ENCODE data around the gene CTDNEP1. TPM values are rescaled to one million over a fixed set of nuclear protein-coding genes. Genes with fewer than 3 reads are reported as not detected.

The CTDNEP1 gene
- polyA plus RNA-seq, 1 of the 3 experiments (the other 2 are of a cell fraction) = 111 TPM

GRCh38 chr17:7234083-7234951 is 17.2 kb downstream of the CTDNEP1 start, which contains the start of gene DVL2:
DVL2 (minus strand) TSS chr17:7234517; CDS start chr17:7234262, 255 bp downstream.
- POLR2A ChIA-PET = interaction anchor here (0.7 to 1.7 kb wide), 8 partner anchors 8 to 95 kb away, joined by 3 to 27 read pairs (median 4); partner anchors contain the start of genes ACADVL, DLG4, GABARAP and NEURL4
- CTCF ChIA-PET = interaction anchor here (0.6 to 6.5 kb wide), 8 partner anchors 12 to 112 kb away, joined by 3 to 44 read pairs (median 4); partner anchors contain the start of genes ACADVL, CTDNEP1 and DLG4
- no peaks in the 10 kb centered on the region for H3K27me3 ChIP-seq (ENCODE audit: insufficient read depth)
- peaks cover 32 to 42% of the 10 kb centered on the region in 2 experiments for H3K36me3 ChIP-seq (replicated peaks in 1 of 2; ENCODE audit: control insufficient read depth in 1 of 2, insufficient read depth in 2 of 2, low read length in 1 of 2)
- H3K9me3 ChIP-seq = no peaks in the 10 kb centered on the region
- H3K27ac ChIP-seq (ENCODE audit: low read depth in 2 of 2, low read length in 1 of 2) = peak within 1 kb of the TSS; percentile 82 to 94
- peak; percentile 97 for DNase-seq
- peak within 1 kb of the TSS; percentile 89 for H3K9ac ChIP-seq
- H3K79me2 ChIP-seq (ENCODE audit: insufficient read depth) = peaks cover 90% of the 10 kb centered on the region
- peaks cover 34% of the 10 kb centered on the region for H3F3A ChIP-seq (replicated peaks; ENCODE audit: insufficient read depth)
- H3K4me3 ChIP-seq (ENCODE audit: low read depth in 2 of 2, low read length in 1 of 2) = peak within 1 kb of the TSS; percentile 86 to 89
- peaks cover 31 to 34% of the 10 kb centered on the region in 2 experiments for H3K4me1 ChIP-seq (ENCODE audit: control insufficient read depth in 1 of 2, insufficient read depth in 2 of 2, low read depth in 1 of 2, low read length in 1 of 2)
- WGBS (ENCODE audit: low lambda C conversion rate) = 3% methylated on average over 42 of the region's 72 CpGs
- H4K20me1 ChIP-seq (ENCODE audit: insufficient read depth) = peaks cover 36% of the 10 kb centered on the region
- peak within 1 kb of the TSS; percentile 81 for H3K4me2 ChIP-seq
- peak within 1 kb of the TSS; percentile 35; the same call in 1 of the 2 replicates for H2AFZ ChIP-seq (ENCODE audit: low read depth)
- H3K9me2 ChIP-seq = no peaks in the 10 kb centered on the region
- TF ChIP-seq, protein P1, sequence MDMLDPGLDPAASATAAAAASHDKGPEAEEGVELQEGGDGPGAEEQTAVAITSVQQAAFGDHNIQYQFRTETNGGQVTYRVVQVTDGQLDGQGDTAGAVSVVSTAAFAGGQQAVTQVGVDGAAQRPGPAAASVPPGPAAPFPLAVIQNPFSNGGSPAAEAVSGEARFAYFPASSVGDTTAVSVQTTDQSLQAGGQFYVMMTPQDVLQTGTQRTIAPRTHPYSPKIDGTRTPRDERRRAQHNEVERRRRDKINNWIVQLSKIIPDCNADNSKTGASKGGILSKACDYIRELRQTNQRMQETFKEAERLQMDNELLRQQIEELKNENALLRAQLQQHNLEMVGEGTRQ (IDR thresholded peaks at IDR 0.05; ENCODE audit: borderline replicate concordance, low read depth, low read length) = peak; percentile 100
- peak; percentile 58; the same call in 1 of the 2 replicates for TF ChIP-seq TEAD4 (IDR thresholded peaks at IDR 0.05; ENCODE audit: borderline replicate concordance, insufficient read depth)
- TF ChIP-seq, protein P2, sequence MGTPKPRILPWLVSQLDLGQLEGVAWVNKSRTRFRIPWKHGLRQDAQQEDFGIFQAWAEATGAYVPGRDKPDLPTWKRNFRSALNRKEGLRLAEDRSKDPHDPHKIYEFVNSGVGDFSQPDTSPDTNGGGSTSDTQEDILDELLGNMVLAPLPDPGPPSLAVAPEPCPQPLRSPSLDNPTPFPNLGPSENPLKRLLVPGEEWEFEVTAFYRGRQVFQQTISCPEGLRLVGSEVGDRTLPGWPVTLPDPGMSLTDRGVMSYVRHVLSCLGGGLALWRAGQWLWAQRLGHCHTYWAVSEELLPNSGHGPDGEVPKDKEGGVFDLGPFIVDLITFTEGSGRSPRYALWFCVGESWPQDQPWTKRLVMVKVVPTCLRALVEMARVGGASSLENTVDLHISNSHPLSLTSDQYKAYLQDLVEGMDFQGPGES (IDR thresholded peaks at IDR 0.05; ENCODE audit: low read depth, low read length) = no peak
- TF ChIP-seq FOSL2 (IDR thresholded peaks at IDR 0.05; ENCODE audit: borderline replicate concordance, low read depth) = peak; percentile 30; the same call in 1 of the 2 replicates
- TF ChIP-seq NFIC (IDR thresholded peaks at IDR 0.05; ENCODE audit: borderline replicate concordance) = no peak; the same call in 1 of the 2 replicates
- TF ChIP-seq, protein P3, sequence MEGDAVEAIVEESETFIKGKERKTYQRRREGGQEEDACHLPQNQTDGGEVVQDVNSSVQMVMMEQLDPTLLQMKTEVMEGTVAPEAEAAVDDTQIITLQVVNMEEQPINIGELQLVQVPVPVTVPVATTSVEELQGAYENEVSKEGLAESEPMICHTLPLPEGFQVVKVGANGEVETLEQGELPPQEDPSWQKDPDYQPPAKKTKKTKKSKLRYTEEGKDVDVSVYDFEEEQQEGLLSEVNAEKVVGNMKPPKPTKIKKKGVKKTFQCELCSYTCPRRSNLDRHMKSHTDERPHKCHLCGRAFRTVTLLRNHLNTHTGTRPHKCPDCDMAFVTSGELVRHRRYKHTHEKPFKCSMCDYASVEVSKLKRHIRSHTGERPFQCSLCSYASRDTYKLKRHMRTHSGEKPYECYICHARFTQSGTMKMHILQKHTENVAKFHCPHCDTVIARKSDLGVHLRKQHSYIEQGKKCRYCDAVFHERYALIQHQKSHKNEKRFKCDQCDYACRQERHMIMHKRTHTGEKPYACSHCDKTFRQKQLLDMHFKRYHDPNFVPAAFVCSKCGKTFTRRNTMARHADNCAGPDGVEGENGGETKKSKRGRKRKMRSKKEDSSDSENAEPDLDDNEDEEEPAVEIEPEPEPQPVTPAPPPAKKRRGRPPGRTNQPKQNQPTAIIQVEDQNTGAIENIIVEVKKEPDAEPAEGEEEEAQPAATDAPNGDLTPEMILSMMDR (IDR thresholded peaks at IDR 0.05) = no peak
- no peak for TF ChIP-seq EZH2phosphoT487 (IDR thresholded peaks at IDR 0.05; ENCODE audit: borderline replicate concordance, low read depth)
- TF ChIP-seq GABPA (IDR thresholded peaks at IDR 0.05; ENCODE audit: low read depth) = no peak
- TF ChIP-seq CHD2 (IDR thresholded peaks at IDR 0.05; ENCODE audit: low read length, partially characterized antibody) = peak; percentile 96
- peak; percentile 86 for TF ChIP-seq MXI1 (IDR thresholded peaks at IDR 0.05; ENCODE audit: low read depth, low read length)
- peak; percentile 72 for TF ChIP-seq SIN3A (IDR thresholded peaks at IDR 0.05; ENCODE audit: borderline replicate concordance, low read depth, low read length)
- TF ChIP-seq JUND (IDR thresholded peaks at IDR 0.05) = peak; percentile 66
- peak; percentile 68 for TF ChIP-seq RCOR1 (IDR thresholded peaks at IDR 0.05; ENCODE audit: low read length)
- TF ChIP-seq MAX (IDR thresholded peaks at IDR 0.05; ENCODE audit: low read depth) = peak; percentile 90
- TF ChIP-seq GATA2 (CRISPR knock-in tag; IDR thresholded peaks at IDR 0.05) = no peak
- TF ChIP-seq, protein P4, sequence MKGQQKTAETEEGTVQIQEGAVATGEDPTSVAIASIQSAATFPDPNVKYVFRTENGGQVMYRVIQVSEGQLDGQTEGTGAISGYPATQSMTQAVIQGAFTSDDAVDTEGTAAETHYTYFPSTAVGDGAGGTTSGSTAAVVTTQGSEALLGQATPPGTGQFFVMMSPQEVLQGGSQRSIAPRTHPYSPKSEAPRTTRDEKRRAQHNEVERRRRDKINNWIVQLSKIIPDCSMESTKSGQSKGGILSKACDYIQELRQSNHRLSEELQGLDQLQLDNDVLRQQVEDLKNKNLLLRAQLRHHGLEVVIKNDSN (IDR thresholded peaks at IDR 0.05; ENCODE audit: borderline replicate concordance, low read depth) = peak; percentile 99
- no peak; the same call in 1 of the 2 replicates for TF ChIP-seq FOXJ3 (CRISPR knock-in tag; IDR thresholded peaks at IDR 0.05)
- TF ChIP-seq RAD21 (IDR thresholded peaks at IDR 0.05; ENCODE audit: low read length) = no peak
- peak; percentile 11; the same call in 1 of the 2 replicates for TF ChIP-seq TAF1 (IDR thresholded peaks at IDR 0.05; ENCODE audit: borderline replicate concordance, low read depth, low read length)
- peak in 1 of 2 experiments; percentile 41; a peak in 1 of 4 replicates for TF ChIP-seq EP300 (IDR thresholded peaks at IDR 0.05; ENCODE audit: borderline replicate concordance in 1 of 2, low read depth in 1 of 2, low read length in 1 of 2)
- TF ChIP-seq MEF2A (IDR thresholded peaks at IDR 0.05; ENCODE audit: borderline replicate concordance, low read depth) = no peak
- TF ChIP-seq TCF12 (IDR thresholded peaks at IDR 0.05) = no peak
- no peak for TF ChIP-seq RFX5 (IDR thresholded peaks at IDR 0.05; ENCODE audit: low read length)
- peak; percentile 70; the same call in 1 of the 2 replicates for TF ChIP-seq YY1 (IDR thresholded peaks at IDR 0.05; ENCODE audit: low read depth)
- TF ChIP-seq SMC3 (IDR thresholded peaks at IDR 0.05; ENCODE audit: low read depth, low read length) = peak; percentile 3; the same call in 1 of the 2 replicates
- TF ChIP-seq FOXM1 (IDR thresholded peaks at IDR 0.05; ENCODE audit: low read depth) = peak; percentile 51; the same call in 1 of the 2 replicates
- TF ChIP-seq, protein P5, sequence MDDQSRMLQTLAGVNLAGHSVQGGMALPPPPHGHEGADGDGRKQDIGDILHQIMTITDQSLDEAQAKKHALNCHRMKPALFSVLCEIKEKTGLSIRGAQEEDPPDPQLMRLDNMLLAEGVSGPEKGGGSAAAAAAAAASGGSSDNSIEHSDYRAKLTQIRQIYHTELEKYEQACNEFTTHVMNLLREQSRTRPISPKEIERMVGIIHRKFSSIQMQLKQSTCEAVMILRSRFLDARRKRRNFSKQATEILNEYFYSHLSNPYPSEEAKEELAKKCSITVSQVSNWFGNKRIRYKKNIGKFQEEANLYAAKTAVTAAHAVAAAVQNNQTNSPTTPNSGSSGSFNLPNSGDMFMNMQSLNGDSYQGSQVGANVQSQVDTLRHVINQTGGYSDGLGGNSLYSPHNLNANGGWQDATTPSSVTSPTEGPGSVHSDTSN (IDR thresholded peaks at IDR 0.05) = peak; percentile 92
